HL-60 (cell line): ENCODE measurements around the gene SCYL1.
A peak's percentile ranks its signal among the peaks of the same experiment; 100 is the strongest.

Experiments
- DNase-seq, 2 experiments: peaks; one replicate each; pipeline ENCODE4 v3.0.0-alpha.2; 2010 to 2020; ENCODE audit warnings: low read depth in 1 of 2, low spot score in 1 of 2
- H3K27ac ChIP-seq: fragments of 250-450 bp; sonication (Bioruptor Pico); replicated peaks from 2 replicates; pipeline ENCODE4 v1.5.1; 2020; ENCODE audit warnings: mild to moderate bottlenecking, moderate library complexity
- H3K27me3 ChIP-seq: fragments of 250-450 bp; sonication (Bioruptor Pico); 2 replicates; pipeline ENCODE4 v1.5.1; 2021; ENCODE audit warnings: mild to moderate bottlenecking, moderate library complexity; ENCODE audit not compliant: insufficient read depth, poor library complexity, severe bottlenecking
- H3K4me3 ChIP-seq: replicated peaks from 2 replicates; pipeline ENCODE4 v1.5.1; 2011; ENCODE audit warnings: mild to moderate bottlenecking, control low read depth, low read length; ENCODE audit not compliant: insufficient read depth
- CTCF ChIP-seq: IDR thresholded peaks from one replicate; pipeline ENCODE4 v1.5.1; 2011; ENCODE audit warnings: low read length, control low read depth, inconsistent platforms; ENCODE audit not compliant: insufficient read depth
- GABPA ChIP-seq: IDR thresholded peaks from 2 replicates; pipeline ENCODE4 v1.6.1; 2012; ENCODE audit warnings: low read depth
- POLR2AphosphoS5 ChIP-seq: IDR thresholded peaks from 2 replicates; pipeline ENCODE4 v1.6.1; 2012; ENCODE audit warnings: low read depth
- REST ChIP-seq: IDR thresholded peaks from 2 replicates; pipeline ENCODE4 v1.6.1; 2012; ENCODE audit warnings: low read depth; ENCODE audit not compliant: insufficient replicate concordance
- SPI1 ChIP-seq: IDR thresholded peaks from 2 replicates; pipeline ENCODE4 v1.6.1; 2012; ENCODE audit warnings: low read depth, mild to moderate bottlenecking, borderline replicate concordance
- long read RNA-seq: library from polyadenylated mRNA; unstranded; transcript quantifications from one replicate; pipeline ENCODE4 v2.0.0, GENCODE V29; 2020

SCYL1 gene
- long read RNA-seq, transcript SCYL1-203 (18 exons, 2,583 nt) = minor isoform, 107 of 498 reads
- long read RNA-seq, transcript SCYL1-201 (18 exons, 2,642 nt) = major isoform, 229 of 498 reads
- long read RNA-seq, transcript SCYL1-205 (17 exons, 2,715 nt) = minor isoform, 6 of 498 reads
- long read RNA-seq, transcript SCYL1-208 (17 exons, 2,586 nt) = minor isoform, 5 of 498 reads
- long read RNA-seq, partial matches to known transcripts = 33 of 498 reads
- long read RNA-seq, other reads (novel, unspliced or antisense) = 116 of 498 reads

- no peaks in the 10 kb centered on the region for H3K27me3 ChIP-seq
- peak; percentile 56 to 70 for DNase-seq
- TF ChIP-seq POLR2AphosphoS5 = peak; percentile 30; the same call in 1 of the 2 replicates
- TF ChIP-seq CTCF = no peak
- TF ChIP-seq SPI1 = no peak
- no peak for TF ChIP-seq GABPA
- no peak for TF ChIP-seq REST
- H3K27ac ChIP-seq = peak within 1 kb of the TSS; percentile 57
- H3K4me3 ChIP-seq = peak within 1 kb of the TSS; percentile 91
These were observed at the start of gene SCYL1 for GRCh38 chr11:65524741-65525545. SCYL1 (plus strand) TSS chr11:65525083; CDS start chr11:65525154, 71 bp downstream.

- Histone ChIP-seq H3K4me3 (peak overlapping the region; percentile 67), H3K27ac (peak overlapping the region; percentile 98), H3K27me3 (no peaks in the 10 kb centered on the region)
- TF ChIP-seq SPI1 = no peak
- TF ChIP-seq REST = no peak
- no peak; the same call in 1 of the 2 replicates for TF ChIP-seq POLR2AphosphoS5
- no peak for TF ChIP-seq CTCF
- no peak for TF ChIP-seq GABPA
- DNase-seq = peak in 1 of 2 experiments; percentile 12
These were observed 48.2 kb upstream of the SCYL1 start for GRCh38 chr11:65476632-65477148.

- Histone ChIP-seq H3K27ac (peak overlapping the region; percentile 98), H3K4me3 (peak overlapping the region; percentile 67), H3K27me3 (no peaks in the 10 kb centered on the region)
- DNase-seq = peak; percentile 96 to 97
- peak; percentile 29; the same call in 1 of the 2 replicates for TF ChIP-seq SPI1
- TF ChIP-seq POLR2AphosphoS5 = peak; percentile 90
- TF ChIP-seq GABPA = peak; percentile 71
- TF ChIP-seq CTCF = no peak
These were observed 47.5 kb upstream of the SCYL1 start for GRCh38 chr11:65477149-65477965.
